ENCODE data around the gene PRG3.

DNA sequence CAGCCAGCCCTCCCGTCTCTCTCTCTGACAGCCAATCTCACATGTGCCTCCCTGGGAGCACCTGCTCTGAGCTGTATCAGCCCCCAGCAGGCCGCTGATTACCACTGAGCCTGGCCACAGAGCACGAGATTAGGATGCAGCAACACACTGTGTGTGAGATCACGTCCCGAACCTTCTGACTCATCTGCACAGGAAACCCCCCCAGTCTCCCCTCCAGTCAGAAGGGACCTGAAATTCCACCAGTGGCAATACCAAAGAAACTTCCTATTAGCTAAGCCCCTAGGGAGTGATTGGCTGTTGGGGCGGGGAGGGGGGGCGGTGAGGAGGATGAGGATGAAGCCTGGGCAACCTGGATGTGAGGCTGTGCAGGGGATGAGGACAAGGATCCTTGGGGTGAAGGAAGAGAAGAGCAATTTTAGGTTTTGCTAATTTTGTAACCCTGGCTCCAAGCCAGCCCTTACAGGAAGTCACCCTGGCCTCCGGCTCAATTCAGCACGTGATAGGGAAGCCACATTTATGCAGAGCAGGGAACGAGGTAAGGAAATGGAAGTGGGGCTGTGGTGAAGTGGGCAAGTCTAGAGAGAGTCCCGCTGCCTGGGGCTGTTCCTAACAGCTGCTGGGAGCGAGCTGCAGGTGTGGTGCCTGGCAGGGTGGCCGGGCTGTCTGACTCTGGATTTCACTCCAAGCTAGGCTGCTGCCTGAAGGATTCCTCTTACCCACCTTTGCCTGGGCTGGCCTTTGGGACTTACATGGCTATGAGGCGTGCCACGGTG, 44.0 kb upstream of the PRG3 start:
- TF ChIP-seq CTCF (IDR thresholded peaks at IDR 0.05; ENCODE audit: insufficient read depth, low read length, poor library complexity, severe bottlenecking): no peak
- TF ChIP-seq EZH2phosphoT487 (conservative IDR thresholded peaks at IDR 0.05; ENCODE audit: low read length): no peak
